Epithelial cell of proximal tubule (primary cell): ENCODE results near the gene ECHDC1. TPM values are rescaled to one million over a fixed set of nuclear protein-coding genes. Genes with fewer than 3 reads are reported as not detected.
"Not testable (repeated sequence)": the region's sequence is repeated elsewhere in the genome, so short reads cannot be mapped to it uniquely, and the experiment has no call there.

ENCODE experiments used
- DNase-seq: peaks from one replicate; pipeline ENCODE4 v3.0.0-alpha.2; 2011; ENCODE audit warnings: low read depth
- H3K4me3 ChIP-seq: 2 replicates; pipeline ENCODE4 v1.5.1; 2011; ENCODE audit warnings: low read depth, mild to moderate bottlenecking, low read length
- total RNA-seq: library from RNA; depleted of rRNA; stranded (reverse); fragments of >200 nt; gene quantifications from 2 replicates; pipeline ENCODE4 v1.2.3, GENCODE V29; 2015
- TF ChIP-seq, protein P1 (sequence below): conservative IDR thresholded peaks from 2 replicates; pipeline ENCODE4 v1.5.1; 2012; ENCODE audit warnings: low read depth, mild to moderate bottlenecking, low read length

The ECHDC1 gene, protein sequence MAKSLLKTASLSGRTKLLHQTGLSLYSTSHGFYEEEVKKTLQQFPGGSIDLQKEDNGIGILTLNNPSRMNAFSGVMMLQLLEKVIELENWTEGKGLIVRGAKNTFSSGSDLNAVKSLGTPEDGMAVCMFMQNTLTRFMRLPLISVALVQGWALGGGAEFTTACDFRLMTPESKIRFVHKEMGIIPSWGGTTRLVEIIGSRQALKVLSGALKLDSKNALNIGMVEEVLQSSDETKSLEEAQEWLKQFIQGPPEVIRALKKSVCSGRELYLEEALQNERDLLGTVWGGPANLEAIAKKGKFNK
- 47.9 and 96.9 TPM in 2 replicates for total RNA-seq

DNA sequence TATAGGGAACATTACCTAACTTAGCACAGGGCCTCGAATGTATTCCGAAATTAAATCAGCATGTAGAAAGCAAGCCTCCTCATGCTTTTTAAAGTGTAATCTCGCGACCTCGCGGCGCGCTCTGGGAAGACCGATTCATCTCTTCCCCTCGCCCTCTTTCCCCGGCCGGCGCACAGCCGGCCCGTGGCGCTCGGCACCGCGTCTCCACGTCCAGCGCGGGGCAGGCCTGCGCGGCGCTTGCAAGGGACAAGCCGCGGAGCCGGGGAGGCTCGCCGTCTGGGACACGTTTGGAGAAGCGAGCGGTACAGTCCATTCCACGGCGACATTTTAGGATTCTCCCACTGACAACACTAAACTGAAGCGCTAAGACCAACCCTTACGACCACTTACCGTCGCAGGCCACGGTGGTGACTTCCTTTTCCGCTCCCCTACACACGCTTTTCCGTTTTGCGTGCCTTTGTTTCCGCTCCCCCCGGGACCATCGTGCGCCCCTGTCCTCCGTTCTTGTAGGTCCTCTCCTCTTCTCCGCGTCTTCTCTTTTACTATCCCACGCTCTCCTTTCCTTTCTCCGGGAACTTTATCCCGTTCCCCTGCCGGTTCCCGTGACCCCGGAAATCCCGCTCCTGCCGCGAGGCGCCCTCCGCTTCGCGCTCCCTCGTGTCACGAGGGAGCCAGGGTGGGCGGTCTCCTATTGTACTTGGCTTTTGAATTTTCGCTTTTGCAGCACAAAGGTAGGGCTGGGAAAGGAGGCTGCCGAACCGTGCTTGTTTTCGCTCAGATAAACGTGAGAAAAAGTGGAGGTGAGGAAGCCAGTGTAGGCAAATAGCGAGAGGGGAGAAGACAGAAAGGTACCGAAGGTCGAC is at the start of gene ECHDC1:
Gene ECHDC1, minus strand, starts transcription at position 664 of the 863 bp plus-strand sequence. CDS start 12,581 bp downstream, outside the sequence.
- DNase-seq: peak; percentile 35
- peak within 1 kb of the TSS; percentile 87 for H3K4me3 ChIP-seq
- TF ChIP-seq, protein P1, sequence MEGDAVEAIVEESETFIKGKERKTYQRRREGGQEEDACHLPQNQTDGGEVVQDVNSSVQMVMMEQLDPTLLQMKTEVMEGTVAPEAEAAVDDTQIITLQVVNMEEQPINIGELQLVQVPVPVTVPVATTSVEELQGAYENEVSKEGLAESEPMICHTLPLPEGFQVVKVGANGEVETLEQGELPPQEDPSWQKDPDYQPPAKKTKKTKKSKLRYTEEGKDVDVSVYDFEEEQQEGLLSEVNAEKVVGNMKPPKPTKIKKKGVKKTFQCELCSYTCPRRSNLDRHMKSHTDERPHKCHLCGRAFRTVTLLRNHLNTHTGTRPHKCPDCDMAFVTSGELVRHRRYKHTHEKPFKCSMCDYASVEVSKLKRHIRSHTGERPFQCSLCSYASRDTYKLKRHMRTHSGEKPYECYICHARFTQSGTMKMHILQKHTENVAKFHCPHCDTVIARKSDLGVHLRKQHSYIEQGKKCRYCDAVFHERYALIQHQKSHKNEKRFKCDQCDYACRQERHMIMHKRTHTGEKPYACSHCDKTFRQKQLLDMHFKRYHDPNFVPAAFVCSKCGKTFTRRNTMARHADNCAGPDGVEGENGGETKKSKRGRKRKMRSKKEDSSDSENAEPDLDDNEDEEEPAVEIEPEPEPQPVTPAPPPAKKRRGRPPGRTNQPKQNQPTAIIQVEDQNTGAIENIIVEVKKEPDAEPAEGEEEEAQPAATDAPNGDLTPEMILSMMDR: no peak

DNA sequence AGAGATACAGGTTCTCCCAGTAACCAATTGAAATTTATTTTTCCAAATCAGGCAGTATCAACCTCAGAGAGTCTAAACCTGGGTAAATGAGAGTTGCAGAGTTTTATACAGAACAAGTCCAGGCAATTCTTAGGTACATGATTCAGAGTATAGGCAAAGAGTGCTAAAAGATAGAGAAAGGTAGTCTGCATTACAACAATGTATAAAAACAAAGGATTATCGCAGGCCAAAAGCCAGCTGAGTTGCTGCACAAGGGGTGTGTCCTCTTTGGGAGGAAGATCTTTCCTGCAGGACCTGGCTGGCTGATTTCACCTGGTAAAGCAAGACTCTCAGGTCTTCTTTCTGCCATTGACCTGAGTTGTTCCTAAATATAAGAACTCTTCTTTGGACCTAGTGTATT is 48.9 kb upstream of the ECHDC1 start:
- H3K4me3 ChIP-seq: no peak overlapping the region
- DNase-seq: no peak
- TF ChIP-seq, protein P1: no peak

DNA sequence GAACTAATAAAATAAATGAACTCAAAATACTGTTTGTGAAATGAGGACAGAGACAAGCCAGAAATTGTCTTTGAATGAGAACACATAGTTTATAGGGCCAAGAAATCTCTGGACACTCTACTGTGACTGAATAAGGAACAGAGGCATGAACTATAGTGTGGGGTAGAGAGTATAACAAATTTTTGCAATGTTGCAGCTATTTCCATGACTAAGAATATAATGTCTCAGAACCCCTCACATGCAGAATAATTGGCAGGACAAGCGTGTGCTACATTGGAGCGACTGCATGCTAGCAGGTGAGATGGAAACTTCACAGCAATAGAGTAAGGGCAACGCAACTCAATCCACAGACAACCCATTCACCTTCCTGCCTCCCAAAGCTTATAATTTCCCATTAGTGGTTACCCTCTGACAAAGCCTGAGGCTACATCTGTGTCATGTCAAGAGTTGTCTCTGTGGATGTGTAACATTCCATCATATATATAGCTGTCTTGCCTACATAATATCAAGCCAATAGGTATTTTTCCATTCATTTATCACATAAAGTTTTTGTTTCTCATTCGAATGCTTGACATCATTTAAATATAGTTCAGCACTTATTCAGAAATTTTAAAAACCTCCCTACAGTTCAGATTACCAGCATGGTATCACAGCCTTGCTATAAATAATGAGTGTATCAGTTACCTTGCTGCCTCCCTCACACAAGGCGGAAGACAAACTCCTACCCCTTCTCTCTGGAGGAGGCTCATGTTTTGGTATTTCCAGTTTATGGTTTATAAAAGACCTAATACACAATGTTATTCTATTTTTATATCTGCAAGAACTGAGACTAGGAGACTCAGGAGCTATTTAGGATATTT is 47.9 kb upstream of the ECHDC1 start:
- no peak for DNase-seq
- no peak overlapping the region for H3K4me3 ChIP-seq
- TF ChIP-seq, protein P1: no peak

DNA sequence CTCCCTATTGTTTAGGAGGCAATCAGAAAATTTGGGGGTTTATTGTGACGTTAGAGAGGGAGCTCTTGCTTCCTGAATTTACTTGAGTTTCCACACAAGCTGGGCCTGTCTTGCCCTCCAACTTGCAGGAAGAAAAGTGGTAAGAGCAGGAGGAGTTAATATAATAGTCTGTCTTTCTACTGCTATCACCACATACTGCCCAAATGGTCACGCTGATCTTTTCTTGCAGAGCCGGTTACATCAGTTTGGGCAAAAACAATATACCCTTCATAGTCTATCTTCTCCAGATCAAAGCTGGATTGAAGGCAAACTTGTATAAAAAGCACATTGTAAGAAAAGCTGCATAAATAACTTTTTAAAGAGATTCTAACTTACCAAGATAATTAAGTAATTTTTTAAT is 46.3 kb upstream of the ECHDC1 start:
- TF ChIP-seq, protein P1: no peak
- no peak for DNase-seq
- no peak overlapping the region for H3K4me3 ChIP-seq

DNA sequence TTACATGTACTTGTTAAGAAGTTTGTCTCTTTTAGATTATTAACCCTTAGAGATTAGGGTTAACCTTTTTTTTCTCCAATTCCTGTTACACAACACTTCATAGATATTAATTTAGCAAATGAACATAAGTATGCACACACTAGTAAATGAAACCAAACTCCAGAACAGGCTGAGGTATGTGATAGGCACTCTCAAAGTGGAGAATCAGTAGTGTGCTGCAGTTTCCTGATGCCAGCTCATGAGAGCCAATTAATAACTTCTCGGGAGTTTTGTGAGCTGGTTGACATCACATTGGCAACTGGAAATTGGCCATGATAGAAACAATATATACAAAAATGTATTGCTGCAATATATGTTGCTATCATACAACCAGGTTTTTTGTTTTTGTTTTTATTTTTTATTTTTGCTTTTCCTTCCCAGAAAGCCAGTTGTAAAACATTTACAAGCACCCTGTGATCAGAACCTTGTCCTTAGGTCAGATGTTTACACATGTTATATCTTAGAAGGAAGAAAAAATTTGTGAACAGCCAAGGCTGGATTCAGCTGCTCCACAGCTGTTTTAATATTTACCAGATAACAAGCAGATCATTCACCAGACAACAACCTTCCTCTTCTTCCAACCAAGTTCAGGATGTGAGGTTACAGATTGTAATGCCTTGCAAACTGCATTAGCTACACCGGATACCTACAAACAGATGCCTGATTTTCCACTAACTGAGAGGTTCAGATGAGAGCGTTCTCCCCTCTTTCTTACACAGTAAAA is 42.4 kb upstream of the ECHDC1 start:
- peak; percentile 13 for DNase-seq
- H3K4me3 ChIP-seq: no peak overlapping the region
- TF ChIP-seq, protein P1: no peak

DNA sequence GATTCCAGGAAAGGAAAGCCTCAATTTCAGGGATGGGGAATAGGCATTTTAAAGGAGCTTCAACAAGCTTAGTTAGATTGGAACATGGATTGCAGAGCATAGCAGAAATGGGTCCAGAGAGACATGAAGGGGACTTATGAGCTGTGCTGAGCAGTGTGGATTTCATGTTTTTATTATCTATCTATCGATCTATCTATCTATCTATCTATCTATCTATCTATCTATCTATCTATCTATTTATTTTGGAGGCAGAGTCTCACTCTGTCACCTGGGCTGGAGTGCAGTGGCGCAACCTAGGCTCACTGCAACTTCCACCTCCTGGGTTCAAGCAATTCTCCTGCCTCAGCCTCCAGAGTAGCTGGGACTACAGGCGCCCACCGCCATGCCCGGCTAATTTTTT is 41.4 kb upstream of the ECHDC1 start:
- not testable (repeated sequence) for H3K4me3 ChIP-seq, DNase-seq
